KMS-11 (cell line): ENCODE measurements around the gene EIF1.

ENCODE experiments used
- H2AFZ ChIP-seq: fragments of 200-600 bp; sonication (generic); 2 replicates; pipeline ENCODE4 v1.6.1; 2016; ENCODE audit warnings: antibody characterized with exemption, mixed run types, low read depth
- H3K27ac ChIP-seq: fragments of 200-600 bp; sonication (generic); 2 replicates; pipeline ENCODE4 v1.6.1; 2016; ENCODE audit warnings: mild to moderate bottlenecking, mixed run types
- H3K27me3 ChIP-seq: fragments of 200-600 bp; sonication (generic); 2 replicates; pipeline ENCODE4 v1.6.1; 2017; ENCODE audit warnings: mild to moderate bottlenecking, low read depth, mixed run types, moderate library complexity; ENCODE audit not compliant: insufficient read depth
- H3K36me3 ChIP-seq: fragments of 200-600 bp; sonication (generic); 2 replicates; pipeline ENCODE4 v1.6.1; 2017; ENCODE audit warnings: mild to moderate bottlenecking, mixed run types; ENCODE audit not compliant: insufficient read depth
- H3K4me1 ChIP-seq: fragments of 200-600 bp; sonication (generic); 2 replicates; pipeline ENCODE4 v1.6.1; 2016; ENCODE audit warnings: mild to moderate bottlenecking, low read depth, mixed run types; ENCODE audit not compliant: poor library complexity, severe bottlenecking
- H3K4me2 ChIP-seq: fragments of 200-600 bp; sonication (generic); 2 replicates; pipeline ENCODE4 v1.7.0; 2016; ENCODE audit warnings: mild to moderate bottlenecking, mixed run types
- H3K4me3 ChIP-seq: fragments of 200-600 bp; sonication (generic); IDR thresholded peaks from 2 replicates; pipeline ENCODE4 v1.6.1; 2017; ENCODE audit warnings: low read depth, low read length, mixed read lengths; ENCODE audit not compliant: insufficient read depth
- H3K79me2 ChIP-seq: fragments of 200-600 bp; sonication (generic); 2 replicates; pipeline ENCODE4 v1.6.1; 2016; ENCODE audit warnings: low read depth, mixed run types; ENCODE audit not compliant: insufficient read depth
- H3K9ac ChIP-seq: fragments of 200-600 bp; sonication (generic); 2 replicates; pipeline ENCODE4 v1.6.1; 2016; ENCODE audit warnings: mild to moderate bottlenecking, mixed run types
- H4K20me1 ChIP-seq: fragments of 200-600 bp; sonication (generic); 2 replicates; pipeline ENCODE4 v1.6.1; 2016; ENCODE audit warnings: mild to moderate bottlenecking, mixed run types; ENCODE audit not compliant: insufficient read depth
- CTCF ChIP-seq: fragments of 200-600 bp; sonication (generic); conservative IDR thresholded peaks from 2 replicates; pipeline ENCODE4 v1.6.1; 2017; ENCODE audit warnings: low read depth, mild to moderate bottlenecking, antibody characterized with exemption, low read length, moderate library complexity, mixed read lengths

Gene EIF1

GRCh38 chr17:41659427-41660212, 29.1 kb upstream of the EIF1 start:
- H4K20me1 ChIP-seq, result no peaks in the 10 kb centered on the region
- H3K9ac ChIP-seq, result no peak overlapping the region
- H3K27me3 ChIP-seq, result peaks cover 11% of the 10 kb centered on the region
- no peak overlapping the region for H3K4me3 ChIP-seq
- no peak overlapping the region for H2AFZ ChIP-seq
- no peak overlapping the region for H3K27ac ChIP-seq
- H3K36me3 ChIP-seq, result no peaks in the 10 kb centered on the region
- H3K4me2 ChIP-seq, result no peak overlapping the region
- H3K79me2 ChIP-seq, result no peaks in the 10 kb centered on the region
- H3K4me1 ChIP-seq, result peaks cover 17% of the 10 kb centered on the region
- no peak for TF ChIP-seq CTCF

- H3K9ac ChIP-seq, result no peak overlapping the region
- no peaks in the 10 kb centered on the region for H3K36me3 ChIP-seq
- H3K4me2 ChIP-seq, result no peak overlapping the region
- H3K79me2 ChIP-seq, result no peaks in the 10 kb centered on the region
- no peaks in the 10 kb centered on the region for H4K20me1 ChIP-seq
- TF ChIP-seq CTCF, result no peak
- no peak overlapping the region for H2AFZ ChIP-seq
- H3K27ac ChIP-seq, result no peak overlapping the region
- H3K4me3 ChIP-seq, result no peak overlapping the region
- H3K4me1 ChIP-seq, result peaks cover 23% of the 10 kb centered on the region
- H3K27me3 ChIP-seq, result peaks cover 11% of the 10 kb centered on the region
Observed at GRCh38 chr17:41660221-41660711, 28.4 kb upstream of the EIF1 start.

GRCh38 chr17:41663451-41664171, 25.1 kb upstream of the EIF1 start:
- H3K27ac ChIP-seq, result no peak overlapping the region
- H4K20me1 ChIP-seq, result no peaks in the 10 kb centered on the region
- H3K79me2 ChIP-seq, result no peaks in the 10 kb centered on the region
- H3K36me3 ChIP-seq, result no peaks in the 10 kb centered on the region
- H3K9ac ChIP-seq, result no peak overlapping the region
- peaks cover 11% of the 10 kb centered on the region for H3K27me3 ChIP-seq
- H3K4me3 ChIP-seq, result no peak overlapping the region
- peaks cover 42% of the 10 kb centered on the region for H3K4me1 ChIP-seq
- no peak overlapping the region for H3K4me2 ChIP-seq
- no peak for TF ChIP-seq CTCF
- no peak overlapping the region for H2AFZ ChIP-seq

- Histone ChIP-seq H3K4me1 (peaks cover 46% of the 10 kb centered on the region), H3K36me3 (no peaks in the 10 kb centered on the region), H3K4me2 (no peak overlapping the region), H3K27ac (no peak overlapping the region), H2AFZ (no peak overlapping the region), H3K9ac (no peak overlapping the region), H3K79me2 (no peaks in the 10 kb centered on the region), H4K20me1 (no peaks in the 10 kb centered on the region), H3K4me3 (no peak overlapping the region), H3K27me3 (peaks cover 11% of the 10 kb centered on the region)
- TF ChIP-seq CTCF, result no peak
Observed at GRCh38 chr17:41664172-41664457, 24.6 kb upstream of the EIF1 start.
